ENCODE measurements around the gene CLPTM1.

DNA sequence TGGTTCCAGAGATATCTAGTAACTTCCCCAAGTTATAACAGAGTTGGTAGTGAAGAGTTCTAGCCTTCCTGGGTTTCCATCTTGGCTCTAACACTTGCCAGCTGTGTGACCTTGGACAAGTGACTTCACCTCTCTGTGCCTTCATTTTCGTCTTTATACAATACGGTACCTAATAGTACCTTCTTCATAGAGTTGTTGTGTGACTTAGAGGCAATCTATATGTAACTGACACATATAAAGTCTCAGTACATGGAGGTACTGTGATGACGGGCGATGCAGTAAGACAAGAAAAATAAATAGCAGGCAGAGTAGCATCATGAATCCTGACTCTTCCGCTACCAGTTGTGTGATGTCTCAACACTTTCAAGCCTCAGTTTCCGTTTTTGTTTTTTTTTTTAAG is 75.6 kb downstream of the CLPTM1 start:
- TF ChIP-seq, protein P1, sequence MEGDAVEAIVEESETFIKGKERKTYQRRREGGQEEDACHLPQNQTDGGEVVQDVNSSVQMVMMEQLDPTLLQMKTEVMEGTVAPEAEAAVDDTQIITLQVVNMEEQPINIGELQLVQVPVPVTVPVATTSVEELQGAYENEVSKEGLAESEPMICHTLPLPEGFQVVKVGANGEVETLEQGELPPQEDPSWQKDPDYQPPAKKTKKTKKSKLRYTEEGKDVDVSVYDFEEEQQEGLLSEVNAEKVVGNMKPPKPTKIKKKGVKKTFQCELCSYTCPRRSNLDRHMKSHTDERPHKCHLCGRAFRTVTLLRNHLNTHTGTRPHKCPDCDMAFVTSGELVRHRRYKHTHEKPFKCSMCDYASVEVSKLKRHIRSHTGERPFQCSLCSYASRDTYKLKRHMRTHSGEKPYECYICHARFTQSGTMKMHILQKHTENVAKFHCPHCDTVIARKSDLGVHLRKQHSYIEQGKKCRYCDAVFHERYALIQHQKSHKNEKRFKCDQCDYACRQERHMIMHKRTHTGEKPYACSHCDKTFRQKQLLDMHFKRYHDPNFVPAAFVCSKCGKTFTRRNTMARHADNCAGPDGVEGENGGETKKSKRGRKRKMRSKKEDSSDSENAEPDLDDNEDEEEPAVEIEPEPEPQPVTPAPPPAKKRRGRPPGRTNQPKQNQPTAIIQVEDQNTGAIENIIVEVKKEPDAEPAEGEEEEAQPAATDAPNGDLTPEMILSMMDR (IDR thresholded peaks at IDR 0.05), result no peak
- no peak for TF ChIP-seq ZFX (IDR thresholded peaks at IDR 0.05; ENCODE audit: borderline replicate concordance)
